Keratinocyte (primary cell): ENCODE results near the gene ACO2. TPM values are rescaled to one million over a fixed set of nuclear protein-coding genes. Genes with fewer than 3 reads are reported as not detected.

Experiments used
- DNase-seq: peaks from one replicate; pipeline ENCODE4 v3.0.0-alpha.2; 2011; ENCODE audit warnings: low read depth, missing footprints, low spot score
- FAIRE-seq: peaks from 2 replicates; lab custom pipeline; 2011; peaks lifted over from hg19 to GRCh38; lab: Jason Lieb, UNC
- H2AFZ ChIP-seq: 2 replicates; pipeline ENCODE4 v1.6.0; 2012; ENCODE audit warnings: low read length, control low read depth, inconsistent platforms; ENCODE audit not compliant: control insufficient read depth
- H3K27ac ChIP-seq: 2 replicates; pipeline ENCODE4 v1.5.1; 2011; ENCODE audit warnings: low read length; ENCODE audit not compliant: control insufficient read depth, insufficient read depth
- H3K27me3 ChIP-seq: 3 replicates; pipeline ENCODE4 v1.6.0; 2011; ENCODE audit warnings: low read length; ENCODE audit not compliant: control insufficient read depth, insufficient read depth; ENCODE audit errors: extremely low read depth
- H3K36me3 ChIP-seq, 2 experiments: 2 replicates in 1 of 2; 3 replicates in 1 of 2; pipeline ENCODE4 v1.5.1; 2011; ENCODE audit warnings: low read length in 2 of 2, mild to moderate bottlenecking in 1 of 2; ENCODE audit not compliant: control insufficient read depth in 2 of 2, insufficient read depth in 2 of 2; ENCODE audit errors: extremely low read depth in 1 of 2
- H3K4me1 ChIP-seq: 3 replicates; pipeline ENCODE4 v1.5.1; 2011; ENCODE audit warnings: low read length; ENCODE audit not compliant: control insufficient read depth, insufficient read depth; ENCODE audit errors: extremely low read depth
- H3K4me2 ChIP-seq: 3 replicates; pipeline ENCODE4 v1.6.0; 2011; ENCODE audit warnings: low read depth, low read length; ENCODE audit not compliant: control insufficient read depth, insufficient read depth; ENCODE audit errors: extremely low read depth
- H3K4me3 ChIP-seq, 3 experiments: fragments of 200-600 bp in 1 of 3; sonication (generic) in 1 of 3; 2 replicates in 2 of 3; 3 replicates in 1 of 3; pipeline ENCODE4 v1.5.1; 2011 to 2016; ENCODE audit warnings: low read length in 3 of 3, mild to moderate bottlenecking in 3 of 3, control low read depth in 2 of 3, inconsistent platforms in 1 of 3, low read depth in 1 of 3, mixed read lengths in 1 of 3, mixed run types in 1 of 3, moderate library complexity in 1 of 3; ENCODE audit not compliant: control insufficient read depth in 2 of 3, insufficient read depth in 2 of 3; ENCODE audit errors: extremely low read depth in 1 of 3
- H3K79me2 ChIP-seq: 2 replicates; pipeline ENCODE4 v1.6.0; 2012; ENCODE audit warnings: low read length; ENCODE audit not compliant: control insufficient read depth, insufficient read depth
- H3K9ac ChIP-seq: 3 replicates; pipeline ENCODE4 v1.6.0; 2011; ENCODE audit warnings: low read length; ENCODE audit not compliant: control insufficient read depth, insufficient read depth; ENCODE audit errors: extremely low read depth
- H3K9me1 ChIP-seq: 3 replicates; pipeline ENCODE4 v1.6.0; 2011; ENCODE audit warnings: low read length; ENCODE audit not compliant: control insufficient read depth, insufficient read depth; ENCODE audit errors: extremely low read depth
- H3K9me3 ChIP-seq: 2 replicates; pipeline ENCODE4 v1.5.1; 2012; ENCODE audit warnings: low read depth, low read length; ENCODE audit not compliant: control insufficient read depth
- H4K20me1 ChIP-seq: 3 replicates; pipeline ENCODE4 v1.6.0; 2011; ENCODE audit warnings: low read length; ENCODE audit not compliant: control insufficient read depth, insufficient read depth; ENCODE audit errors: extremely low read depth
- CTCF ChIP-seq, 3 experiments: IDR thresholded peaks in 1 of 3; conservative IDR thresholded peaks in 1 of 3; optimal IDR thresholded peaks in 1 of 3; 2 replicates in 2 of 3; 3 replicates in 1 of 3; pipeline versions ENCODE3 to v1.5.1; 2011; ENCODE audit warnings: low read length in 3 of 3, mild to moderate bottlenecking in 3 of 3, moderate library complexity in 2 of 3, control low read depth in 1 of 3, inconsistent platforms in 1 of 3; ENCODE audit not compliant: insufficient read depth in 2 of 3; ENCODE audit errors: extremely low read depth in 1 of 3
- EZH2 ChIP-seq: IDR thresholded peaks from one replicate; pipeline ENCODE4 v1.6.1; 2012; ENCODE audit warnings: inconsistent platforms, mild to moderate bottlenecking, low read length, moderate library complexity
- dilution Hi-C: fragments of 300-500 bp; cut with MboI; formaldehyde crosslinking; loops from one replicate; pipeline ENCODE4 v1.7.0; 2020; ENCODE audit warnings: low sequenced_read_pairs; ENCODE audit not compliant: extremely low pct_ligation_motif_present
- polyA plus RNA-seq, 5 experiments: library from polyadenylated mRNA; depleted of rRNA in 3 of 5; stranded (reverse) in 3 of 5; stranded (forward) in 1 of 5; unstranded in 1 of 5; fragments of >200 nt; gene quantifications; 1 replicate in 1 of 5; 2 replicates in 3 of 5; 3 replicates in 1 of 5; pipeline versions ENCODE4 v1.2.1 to v1.2.3, GENCODE V29; 2011 to 2012; ENCODE audit warnings: missing spikeins in 2 of 5, low read depth in 1 of 5, low replicate concordance in 1 of 5

ACO2 gene
- polyA plus RNA-seq, 1 donor (not counting 4 experiments of a cell fraction or from before 2014, with no cell fraction given) = 37.2 TPM

GRCh38 chr22:41576877-41577276 is 108.0 kb downstream of the ACO2 start:
- Histone ChIP-seq H4K20me1 (peaks cover 4% of the 10 kb centered on the region), H3K4me2 (no peak overlapping the region), H3K4me3 (no peak overlapping the region), H3K9ac (no peak overlapping the region), H3K4me1 (no peaks in the 10 kb centered on the region), H3K79me2 (no peaks in the 10 kb centered on the region), H3K9me3 (no peaks in the 10 kb centered on the region), H2AFZ (no peak overlapping the region), H3K9me1 (no peaks in the 10 kb centered on the region), H3K27me3 (no peaks in the 10 kb centered on the region), H3K36me3 (peaks cover 24 to 36% of the 10 kb centered on the region in 2 experiments), H3K27ac (no peak overlapping the region)
- no peak for DNase-seq
- dilution Hi-C loops = no loop called here
- no peak for FAIRE-seq
- no peak for TF ChIP-seq EZH2
- peak; percentile 67 to 80 (median 69) for TF ChIP-seq CTCF (optimal IDR thresholded peaks at IDR 0.05 in 1 of 3, IDR thresholded peaks at IDR 0.05 in 1 of 3, conservative IDR thresholded peaks at IDR 0.05 in 1 of 3; ENCODE audit: extremely low read depth in 1 of 3, insufficient read depth in 2 of 3, low read length in 3 of 3)

GRCh38 chr22:41578114-41578513 is 109.2 kb downstream of the ACO2 start:
- H3K36me3 ChIP-seq = peaks cover 24 to 36% of the 10 kb centered on the region in 2 experiments
- H3K4me3 ChIP-seq = no peak overlapping the region
- no peak for FAIRE-seq
- H3K27me3 ChIP-seq = no peaks in the 10 kb centered on the region
- no peak overlapping the region for H2AFZ ChIP-seq
- no peak for TF ChIP-seq EZH2
- H3K9ac ChIP-seq = no peak overlapping the region
- H3K4me2 ChIP-seq = no peak overlapping the region
- H3K4me1 ChIP-seq = no peaks in the 10 kb centered on the region
- no peaks in the 10 kb centered on the region for H3K79me2 ChIP-seq
- H3K27ac ChIP-seq = no peak overlapping the region
- dilution Hi-C loops = no loop called here
- peaks cover 4% of the 10 kb centered on the region for H4K20me1 ChIP-seq
- H3K9me3 ChIP-seq = no peaks in the 10 kb centered on the region
- no peaks in the 10 kb centered on the region for H3K9me1 ChIP-seq
- DNase-seq = no peak

Other genes starting within 250 kb of the ACO2 start
- 0.16 to 0.26 TPM (median 0.26 TPM) in 3 replicates for gene CHADL, start 228.2 kb upstream of the ACO2 start, polyA plus RNA-seq
- gene RANGAP1, start 182.9 kb upstream of the ACO2 start, polyA plus RNA-seq = 85.9 to 119 TPM (median 108 TPM) in 3 replicates
- 24.2 to 31.9 TPM (median 25.5 TPM) in 3 replicates for gene ZC3H7B, start 167.6 kb upstream of the ACO2 start, polyA plus RNA-seq
- gene TEF, start 87.2 kb upstream of the ACO2 start, polyA plus RNA-seq = 8.6 to 12.4 TPM (median 12.0 TPM) in 3 replicates
- gene TOB2, start 22.3 kb upstream of the ACO2 start, polyA plus RNA-seq = 14.5 to 19.2 TPM (median 14.6 TPM) in 3 replicates
- 51.9 to 77.7 TPM (median 73.0 TPM) in 3 replicates for gene PHF5A, start 425 bp upstream of the ACO2 start, polyA plus RNA-seq
- 41.4 to 63.0 TPM (median 44.7 TPM) in 3 replicates for gene POLR3H, start 75.4 kb downstream of the ACO2 start, polyA plus RNA-seq
- not detected in 3 replicates for gene CSDC2, start 91.9 kb downstream of the ACO2 start, polyA plus RNA-seq
- 39.6 to 52.2 TPM (median 47.1 TPM) in 3 replicates for gene PMM1, start 120.7 kb downstream of the ACO2 start, polyA plus RNA-seq
- 32.8 to 43.1 TPM (median 39.6 TPM) in 3 replicates for gene DESI1, start 151.9 kb downstream of the ACO2 start, polyA plus RNA-seq
- gene XRCC6, start 152.2 kb downstream of the ACO2 start, polyA plus RNA-seq = 162 to 247 TPM (median 244 TPM) in 3 replicates
- gene SNU13, start 219.8 kb downstream of the ACO2 start, polyA plus RNA-seq = 230 to 277 TPM (median 251 TPM) in 3 replicates
- gene MEI1, start 230.4 kb downstream of the ACO2 start, polyA plus RNA-seq = 0.10 TPM in 1 of 3 replicates, not detected in the others